Thymus (tissue), 14 donors: ENCODE results near the gene IKZF4. TPM values are rescaled to one million over a fixed set of nuclear protein-coding genes. Genes with fewer than 3 reads are reported as not detected.

Experiments used
- DNase-seq, 9 donors: peaks; one replicate each; pipeline ENCODE4 v3.0.0-alpha.2; 2013; ENCODE audit warnings: low spot score in 9 of 9, low read depth in 6 of 9, missing footprints in 1 of 9
- H3K27ac ChIP-seq, 2 donors: one replicate each; pipeline ENCODE4 v1.5.1; 2013; ENCODE audit warnings: control low read depth in 1 of 2, low read depth in 1 of 2, low read length in 1 of 2, mild to moderate bottlenecking in 1 of 2, moderate library complexity in 1 of 2
- H3K27me3 ChIP-seq, 2 donors: one replicate each; pipeline ENCODE4 v1.5.1; 2013; ENCODE audit warnings: low read length in 1 of 2; ENCODE audit not compliant: control insufficient read depth in 2 of 2, insufficient read depth in 1 of 2
- H3K36me3 ChIP-seq, 2 donors: one replicate each; pipeline ENCODE4 v1.5.1; 2013; ENCODE audit warnings: low read length in 1 of 2, mild to moderate bottlenecking in 1 of 2, moderate library complexity in 1 of 2; ENCODE audit not compliant: control insufficient read depth in 2 of 2, insufficient read depth in 2 of 2
- H3K4me1 ChIP-seq, 2 donors: one replicate each; pipeline ENCODE4 v1.5.1; 2013; ENCODE audit warnings: low read length in 2 of 2; ENCODE audit not compliant: control insufficient read depth in 2 of 2, insufficient read depth in 2 of 2
- H3K4me3 ChIP-seq, 2 donors: one replicate each; pipeline ENCODE4 v1.5.1; 2013; ENCODE audit warnings: low read length in 2 of 2, control low read depth in 1 of 2, mild to moderate bottlenecking in 1 of 2
- H3K9me3 ChIP-seq, 2 donors: one replicate each; pipeline ENCODE4 v1.5.1; 2013; ENCODE audit warnings: low read length in 1 of 2, mild to moderate bottlenecking in 1 of 2; ENCODE audit not compliant: control insufficient read depth in 2 of 2, insufficient read depth in 1 of 2
- WGBS: extraction: QIAGEN DNeasy Blood & Tissue Kit; methylation state at CpG from one replicate; pipeline ENCODE4 v1.1.7; 2013; 5-methylcytosine and 5-hydroxymethylcytosine counted together
- long read RNA-seq, 10 donors: transcript quantifications; one replicate each; lab custom pipeline, GENCODE V29; 2026
- polyA plus RNA-seq: library from polyadenylated mRNA; stranded (reverse); fragments of 200-250 nt; gene quantifications from one replicate; pipeline ENCODE4 v1.2.3, GENCODE V29; 2013
- total RNA-seq: library from RNA; stranded (reverse); fragments of 120-200 nt; gene quantifications from one replicate; pipeline ENCODE4 v1.2.4, GENCODE V29; 2013
- donor health status: healthy.

The IKZF4 gene
- total RNA-seq (1.7 TPM), polyA plus RNA-seq (2.7 TPM)
- long read RNA-seq, donor 1: 0 reads
- long read RNA-seq, donor 2: 0 reads
- long read RNA-seq, donor 3: 0 reads
- long read RNA-seq, donor 4, partial matches to known transcripts: 0 of 2 reads
- long read RNA-seq, donor 4, other reads (novel, unspliced or antisense): 0 of 2 reads
- long read RNA-seq, donor 5, partial matches to known transcripts: 0 of 3 reads
- long read RNA-seq, donor 5, other reads (novel, unspliced or antisense): 0 of 3 reads
- long read RNA-seq, donor 6, partial matches to known transcripts: 0 of 1 reads
- long read RNA-seq, donor 6, other reads (novel, unspliced or antisense): 0 of 1 reads
- long read RNA-seq, donor 7, full-length matches to known transcripts: 1 of 1 reads
- long read RNA-seq, donor 7, partial matches to known transcripts: 0 of 1 reads
- long read RNA-seq, donor 7, other reads (novel, unspliced or antisense): 0 of 1 reads
- long read RNA-seq, donor 8: 0 reads
- long read RNA-seq, donor 9, partial matches to known transcripts: 0 of 1 reads
- long read RNA-seq, donor 9, other reads (novel, unspliced or antisense): 0 of 1 reads
- long read RNA-seq, donor 10, partial matches to known transcripts: 0 of 1 reads
- long read RNA-seq, donor 10, other reads (novel, unspliced or antisense): 0 of 1 reads

- no peaks in the 10 kb centered on the region for H3K27me3 ChIP-seq
- H3K4me3 ChIP-seq: peak within 1 kb of the TSS; percentile 28 to 46
- WGBS: 23% methylated on average over 10 of the region's 10 CpGs
- peak in 2 of 9 donors; percentile 28 to 54 for DNase-seq
- H3K36me3 ChIP-seq: peaks cover 0 to 10% of the 10 kb centered on the region in 2 donors
- H3K9me3 ChIP-seq: no peaks in the 10 kb centered on the region
- H3K4me1 ChIP-seq: peaks cover 16 to 25% of the 10 kb centered on the region in 2 donors
- H3K27ac ChIP-seq: peak within 1 kb of the TSS; percentile 73 to 78
These were observed at the start of gene IKZF4 for GRCh38 chr12:56020423-56021184. IKZF4 (plus strand) TSS chr12:56021043; CDS start chr12:56021494, 451 bp downstream.

DNA sequence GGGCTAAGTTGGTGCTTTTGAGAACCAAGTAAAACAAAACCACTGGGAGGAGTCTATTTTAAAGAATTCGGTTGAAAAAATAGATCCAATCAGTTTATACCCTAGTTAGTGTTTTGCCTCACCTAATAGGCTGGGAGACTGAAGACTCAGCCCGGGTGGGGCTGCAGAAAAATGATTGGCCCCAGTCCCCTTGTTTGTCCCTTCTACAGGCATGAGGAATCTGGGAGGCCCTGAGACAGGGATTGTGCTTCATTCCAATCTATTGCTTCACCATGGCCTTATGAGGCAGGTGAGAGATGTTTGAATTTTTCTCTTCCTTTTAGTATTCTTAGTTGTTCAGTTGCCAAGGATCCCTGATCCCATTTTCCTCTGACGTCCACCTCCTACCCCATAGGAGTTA, 48.8 kb upstream of the IKZF4 start:
- no peaks in the 10 kb centered on the region for H3K9me3 ChIP-seq
- peaks cover 9 to 35% of the 10 kb centered on the region in 2 donors for H3K36me3 ChIP-seq
- H3K4me1 ChIP-seq: peaks cover 25 to 34% of the 10 kb centered on the region in 2 donors
- no peaks in the 10 kb centered on the region for H3K27me3 ChIP-seq
- H3K4me3 ChIP-seq: no peak overlapping the region
- H3K27ac ChIP-seq: no peak overlapping the region
- WGBS: 93% methylated on average over 3 of the region's 3 CpGs
- no peak for DNase-seq

DNA sequence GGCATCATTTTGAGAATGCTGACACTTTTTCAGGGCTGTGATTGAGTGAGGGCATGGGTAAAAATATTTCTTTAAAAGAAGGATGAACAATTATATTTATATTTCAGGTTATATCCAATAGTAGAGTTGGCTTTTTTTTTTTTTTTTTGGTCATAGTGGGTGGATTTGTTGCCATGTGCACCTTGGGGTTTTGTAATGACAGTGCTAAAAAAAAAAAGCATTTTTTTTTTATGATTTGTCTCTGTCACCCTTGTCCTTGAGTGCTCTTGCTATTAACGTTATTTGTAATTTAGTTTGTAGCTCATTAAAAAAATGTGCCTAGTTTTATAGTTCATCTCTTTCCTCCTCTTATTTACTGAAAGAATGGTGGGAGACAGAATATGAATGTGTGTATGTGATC, 48.4 kb upstream of the IKZF4 start:
- Histone ChIP-seq H3K9me3 (no peaks in the 10 kb centered on the region), H3K4me1 (peaks cover 21 to 30% of the 10 kb centered on the region in 2 donors), H3K27ac (peak overlapping the region in 1 of 2 donors; percentile 88), H3K36me3 (peaks cover 9 to 36% of the 10 kb centered on the region in 2 donors), H3K4me3 (peak overlapping the region in 1 of 2 donors; percentile 68), H3K27me3 (no peaks in the 10 kb centered on the region)
- WGBS: 76% methylated on average over 1 of the region's 1 CpG
- DNase-seq: no peak

GRCh38 chr12:55972911-55973598, 47.8 kb upstream of the IKZF4 start:
- peaks cover 15 to 24% of the 10 kb centered on the region in 2 donors for H3K4me1 ChIP-seq

GRCh38 chr12:55973599-55974307, 47.1 kb upstream of the IKZF4 start, which contains the start of gene RAB5B:
RAB5B (plus strand) TSS chr12:55974078; CDS start chr12:55986961, 12,883 bp downstream.
- no peaks in the 10 kb centered on the region for H3K9me3 ChIP-seq
- H3K4me3 ChIP-seq: peak within 1 kb of the TSS; percentile 73 to 94
- peak within 1 kb of the TSS; percentile 88 to 90 for H3K27ac ChIP-seq
- H3K36me3 ChIP-seq: peaks cover 9 to 33% of the 10 kb centered on the region in 2 donors
- peaks cover 15 to 20% of the 10 kb centered on the region in 2 donors for H3K4me1 ChIP-seq
- peak; percentile 94 to 100 (median 99) for DNase-seq
- WGBS: under 1% methylated on average over 39 of the region's 39 CpGs
- no peaks in the 10 kb centered on the region for H3K27me3 ChIP-seq

More at GRCh38 chr12:55972911-55973598, 47.8 kb upstream of the IKZF4 start:
- DNase-seq: no peak
- peak overlapping the region; percentile 57 to 68 for H3K4me3 ChIP-seq
- H3K27me3 ChIP-seq: no peaks in the 10 kb centered on the region
- WGBS: 2% methylated on average over 18 of the region's 18 CpGs
- peaks cover 9 to 40% of the 10 kb centered on the region in 2 donors for H3K36me3 ChIP-seq
- no peaks in the 10 kb centered on the region for H3K9me3 ChIP-seq
- H3K27ac ChIP-seq: peak overlapping the region; percentile 88 to 90

DNA sequence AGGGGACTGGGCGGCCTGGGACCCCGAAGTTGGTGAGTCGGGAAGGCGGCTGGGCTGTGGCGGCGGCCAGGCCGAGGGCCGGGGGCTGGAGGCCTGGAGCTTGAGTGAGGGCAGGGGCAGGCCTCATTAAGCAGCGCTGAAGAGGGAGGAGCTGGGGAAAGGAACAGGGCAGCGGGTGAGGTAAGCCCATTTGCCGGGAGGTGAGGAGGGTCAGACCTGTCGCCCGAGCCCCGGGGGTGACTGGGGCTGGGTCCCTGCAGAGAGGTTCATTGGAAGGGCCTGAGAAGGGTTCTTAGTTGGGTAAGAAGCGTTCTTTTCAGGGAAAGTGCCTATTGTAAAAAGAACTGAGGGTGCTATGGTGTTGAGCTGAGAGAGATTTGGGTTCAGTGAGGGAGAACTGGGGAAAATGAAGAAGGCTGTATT, 46.5 kb upstream of the IKZF4 start:
- DNase-seq: no peak
- WGBS: 1% methylated on average over 15 of the region's 15 CpGs
- H3K36me3 ChIP-seq: peaks cover 9 to 30% of the 10 kb centered on the region in 2 donors
- H3K27ac ChIP-seq: peak overlapping the region; percentile 87 to 88
- peak overlapping the region; percentile 73 to 94 for H3K4me3 ChIP-seq
- peaks cover 15 to 20% of the 10 kb centered on the region in 2 donors for H3K4me1 ChIP-seq
- no peaks in the 10 kb centered on the region for H3K27me3 ChIP-seq
- no peaks in the 10 kb centered on the region for H3K9me3 ChIP-seq

DNA sequence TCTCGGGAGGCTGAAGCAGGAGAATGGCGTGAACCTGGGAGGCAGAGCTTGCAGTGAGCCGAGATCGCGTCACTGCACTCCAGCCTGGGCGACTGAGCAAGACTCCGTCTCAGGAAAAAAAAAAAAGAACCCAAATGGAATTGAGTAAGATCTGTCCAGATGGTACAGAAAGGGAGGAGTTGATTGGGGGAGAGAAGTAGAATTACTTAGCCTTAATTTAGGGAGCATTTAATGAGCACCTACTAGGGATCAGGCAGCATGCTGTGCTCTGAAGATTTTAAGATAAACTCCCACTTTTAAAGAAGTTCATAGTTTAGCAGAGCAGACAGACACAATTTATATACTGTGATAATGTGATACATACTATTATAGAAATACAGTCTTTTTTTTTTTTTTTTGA, 42.5 kb upstream of the IKZF4 start:
- WGBS: 98% methylated on average over 7 of the region's 7 CpGs
- DNase-seq: no peak
- Histone ChIP-seq H3K4me3 (no peak overlapping the region), H3K27me3 (no peaks in the 10 kb centered on the region), H3K4me1 (peaks cover 8 to 16% of the 10 kb centered on the region in 2 donors), H3K9me3 (no peaks in the 10 kb centered on the region), H3K27ac (no peak overlapping the region), H3K36me3 (peaks cover 14 to 37% of the 10 kb centered on the region in 2 donors)

DNA sequence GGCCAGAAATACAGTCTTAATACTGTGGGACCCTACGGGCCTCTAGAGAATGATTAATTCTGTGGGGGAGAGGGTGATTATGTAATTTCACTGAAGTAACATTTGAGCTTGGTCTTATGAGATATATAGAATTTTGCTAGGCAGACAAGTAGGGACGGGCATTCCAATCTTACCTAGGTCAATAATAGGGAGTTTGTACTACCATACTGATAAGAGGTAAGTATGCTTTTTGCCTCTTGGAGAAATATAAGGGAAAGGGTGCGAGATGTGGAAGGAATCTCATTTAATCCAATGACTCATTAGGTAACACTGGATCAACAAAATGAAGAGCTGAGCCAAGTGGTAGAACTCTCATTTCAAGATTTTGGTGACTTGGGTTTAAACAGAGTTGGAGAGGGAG, 41.8 kb upstream of the IKZF4 start:
- no peak for DNase-seq
- no peaks in the 10 kb centered on the region for H3K27me3 ChIP-seq
- peaks cover 8 to 16% of the 10 kb centered on the region in 2 donors for H3K4me1 ChIP-seq
- H3K27ac ChIP-seq: no peak overlapping the region
- H3K4me3 ChIP-seq: no peak overlapping the region
- no peaks in the 10 kb centered on the region for H3K9me3 ChIP-seq
- 98% methylated on average over 3 of the region's 3 CpGs for WGBS
- H3K36me3 ChIP-seq: peaks cover 20 to 44% of the 10 kb centered on the region in 2 donors
